ENCODE measurements around the gene NCKAP5.

The NCKAP5 gene

DNA sequence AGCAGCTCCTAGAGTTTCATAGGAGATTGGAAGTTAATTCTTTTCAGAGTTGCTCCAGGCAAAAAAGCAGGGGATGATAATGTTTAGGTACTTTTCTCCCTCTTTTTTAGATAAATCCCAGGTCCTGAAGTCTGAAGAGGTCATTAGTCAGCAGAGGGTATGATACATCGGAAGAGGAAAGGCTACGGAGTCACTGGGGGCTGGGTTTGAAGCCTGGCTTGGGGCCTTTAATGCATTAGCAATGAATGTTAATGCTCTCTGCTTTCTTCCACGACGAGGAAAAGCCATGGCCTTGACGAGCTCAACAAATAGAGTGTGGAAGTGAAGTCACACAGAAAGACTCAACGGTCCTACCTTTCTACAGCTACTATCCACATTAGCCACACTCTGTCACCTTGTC is 235.1 kb downstream of the NCKAP5 start:
- DNase-seq (ENCODE audit: low read depth in 2 of 2), result no peak

DNA sequence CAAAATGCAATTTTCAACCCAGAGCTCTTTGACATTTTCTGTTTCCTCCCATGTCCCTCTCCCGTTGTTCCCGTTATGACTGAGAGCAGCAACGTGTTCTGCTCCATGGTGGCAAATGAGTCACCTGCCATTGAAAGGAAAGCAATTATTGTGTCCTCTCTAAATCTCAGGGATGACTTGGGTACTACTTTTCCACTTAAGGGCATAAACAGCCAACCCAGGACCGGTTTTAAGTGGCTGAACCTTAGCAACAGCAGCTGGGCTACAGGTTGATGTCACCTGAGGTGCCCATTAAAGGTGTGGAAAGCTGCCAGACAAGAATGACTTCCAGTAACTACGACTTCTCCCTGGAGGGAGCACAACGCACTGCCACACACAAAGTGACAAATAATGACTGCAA is 236.8 kb downstream of the NCKAP5 start:
- no peak for DNase-seq (ENCODE audit: low read depth in 2 of 2)

DNA sequence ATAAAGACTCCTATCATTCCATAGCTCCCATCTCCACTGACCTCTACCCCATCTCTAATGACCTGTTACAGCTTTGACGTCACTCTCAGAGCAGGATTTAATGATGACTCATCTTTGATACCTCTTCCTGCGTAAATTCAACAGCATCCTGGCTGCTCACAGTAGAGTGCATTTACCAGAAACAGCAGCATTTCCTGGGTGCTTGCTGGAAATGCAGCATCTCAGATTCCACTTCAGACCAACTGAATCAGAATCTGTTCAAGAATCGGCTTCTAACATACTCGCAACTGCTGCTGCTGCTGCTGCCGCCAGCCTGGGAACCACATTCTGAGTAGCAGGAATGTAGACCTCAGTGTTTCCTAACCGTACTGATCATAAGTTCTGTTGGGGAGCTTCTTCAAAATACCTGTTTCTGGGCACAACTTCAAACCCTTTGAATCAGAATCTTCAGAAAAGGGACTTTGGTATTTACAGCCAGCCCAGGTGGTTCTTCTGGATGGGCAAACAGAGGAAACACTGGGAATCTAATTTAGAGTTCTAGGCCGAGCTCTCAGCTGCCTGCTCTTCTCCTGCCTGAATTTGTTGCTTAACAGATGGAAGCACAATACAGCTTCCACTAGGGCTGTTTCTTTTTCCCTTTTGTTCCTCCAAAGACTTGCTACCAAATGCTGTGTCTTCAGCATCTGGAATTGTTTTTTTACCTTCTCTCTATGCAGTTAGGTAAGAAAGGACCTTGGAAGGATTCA is 241.4 kb downstream of the NCKAP5 start:
- no peak for DNase-seq (ENCODE audit: low read depth in 2 of 2)

DNA sequence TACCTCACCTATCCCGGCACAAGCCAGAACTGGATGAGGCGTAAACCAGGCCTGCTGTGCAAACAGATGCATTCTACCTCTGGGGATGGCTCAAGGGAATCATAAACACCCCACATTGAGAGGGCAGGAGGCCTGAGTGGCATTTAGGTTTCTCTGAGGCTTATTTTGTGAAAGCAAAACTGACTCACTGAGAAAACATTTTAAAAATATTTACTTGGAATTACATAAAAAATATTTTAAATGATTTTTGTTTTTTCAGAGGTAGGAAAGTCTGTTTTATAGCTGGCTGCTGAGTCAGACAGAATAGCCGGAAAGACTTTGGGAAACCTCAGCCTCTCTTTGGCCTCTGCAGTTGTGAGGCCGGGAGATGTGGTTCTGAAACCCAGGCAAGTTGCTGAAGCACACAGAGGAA is 244.1 kb downstream of the NCKAP5 start:
- no peak for DNase-seq (ENCODE audit: low read depth in 2 of 2)

DNA sequence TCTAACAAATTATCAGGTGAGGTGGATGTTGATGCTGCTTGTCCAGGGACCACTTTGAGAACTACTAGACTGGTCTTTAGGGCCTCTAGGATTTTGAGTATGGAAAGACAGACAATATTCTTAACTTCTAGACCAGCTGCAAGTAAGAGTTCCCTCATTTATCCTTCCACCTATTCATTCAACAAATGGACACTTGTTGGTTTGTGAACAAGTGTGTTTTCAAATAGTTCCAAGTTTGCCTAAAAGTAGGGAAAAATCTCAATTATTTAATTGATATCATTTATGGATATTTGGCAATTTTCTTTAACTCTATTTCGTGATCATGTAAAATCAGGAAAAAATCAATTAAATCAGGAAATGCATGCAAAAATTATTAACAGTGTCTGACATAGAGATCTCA is 245.4 kb downstream of the NCKAP5 start:
- DNase-seq (ENCODE audit: low read depth in 2 of 2), result no peak

GRCh38 chr2:133317178-133317577 is 251.1 kb downstream of the NCKAP5 start:
- no peak for DNase-seq (ENCODE audit: low read depth in 2 of 2)

GRCh38 chr2:133316557-133316956 is 251.7 kb downstream of the NCKAP5 start:
- DNase-seq (ENCODE audit: low read depth in 2 of 2), result no peak

DNA sequence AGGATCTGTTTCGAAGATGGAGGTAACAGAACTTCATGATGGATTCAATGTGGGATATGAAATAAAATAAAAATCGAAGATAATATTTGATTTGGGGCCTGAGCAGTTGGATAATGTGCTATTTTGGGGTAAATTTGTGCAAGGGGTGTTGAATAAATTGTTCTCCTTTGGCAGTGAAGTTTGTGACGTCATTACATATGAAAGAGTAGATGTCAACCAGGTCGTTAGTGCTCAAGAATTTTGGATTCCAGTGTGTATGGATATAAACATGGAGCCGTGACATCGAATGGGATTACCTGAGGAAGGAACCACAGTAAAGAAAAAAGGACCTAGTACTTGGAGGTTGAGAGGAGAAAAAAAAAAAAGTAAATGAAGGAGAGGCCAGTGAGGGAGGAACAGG is 253.0 kb downstream of the NCKAP5 start:
- DNase-seq (ENCODE audit: low read depth in 2 of 2), result no peak

- DNase-seq (ENCODE audit: low read depth in 2 of 2), result no peak
Measured at GRCh38 chr2:133314795-133315194, 253.5 kb downstream of the NCKAP5 start.

- no peak for DNase-seq (ENCODE audit: low read depth in 2 of 2)
Measured at GRCh38 chr2:133312038-133312729, 256.1 kb downstream of the NCKAP5 start.

DNA sequence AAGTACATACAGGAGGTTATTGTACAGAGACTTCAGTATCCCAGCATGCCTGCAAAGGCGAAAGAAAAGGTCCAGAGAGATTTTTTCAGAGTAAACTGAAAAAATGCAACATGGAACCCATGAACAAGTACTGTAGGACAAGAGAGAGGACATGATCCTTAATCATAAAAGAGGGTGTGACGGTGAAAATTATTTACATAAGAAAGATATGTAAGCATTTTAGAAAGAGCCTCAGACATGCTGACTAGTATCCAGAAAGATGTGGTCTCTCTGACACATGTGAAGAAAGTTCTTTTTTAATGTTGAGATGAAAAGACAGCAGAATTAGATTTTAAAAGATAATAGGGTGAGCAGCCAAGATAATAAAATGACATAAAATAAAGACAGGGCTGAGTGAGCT is 262.0 kb downstream of the NCKAP5 start:
- no peak for DNase-seq (ENCODE audit: low read depth in 2 of 2)

- DNase-seq (ENCODE audit: low read depth in 2 of 2), result no peak
Measured at GRCh38 chr2:133304344-133304743, 263.9 kb downstream of the NCKAP5 start.

DNA sequence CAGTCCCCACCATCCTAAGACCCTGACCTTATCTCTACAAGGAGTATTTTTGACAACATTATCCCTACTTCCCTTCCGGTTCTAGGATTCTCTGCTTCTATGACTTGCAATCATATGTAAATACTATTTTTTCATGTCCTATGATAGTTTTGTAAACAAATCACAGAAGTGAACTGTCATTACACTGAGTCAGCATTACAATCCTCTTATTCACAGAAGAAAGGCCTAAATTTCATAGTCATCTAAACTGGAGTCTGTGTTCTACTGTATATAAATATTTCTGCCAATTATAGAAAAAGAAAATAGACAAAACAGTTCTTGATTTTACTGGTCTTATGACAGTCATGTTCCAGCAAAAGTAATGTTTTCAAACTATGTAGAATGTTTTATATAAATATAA is 265.1 kb downstream of the NCKAP5 start:
- DNase-seq (ENCODE audit: low read depth in 2 of 2), result no peak

GRCh38 chr2:133296401-133296800 is 271.9 kb downstream of the NCKAP5 start:
- no peak for DNase-seq (ENCODE audit: low read depth in 2 of 2)

- no peak for DNase-seq (ENCODE audit: low read depth in 2 of 2)
Measured at GRCh38 chr2:133293544-133294353, 274.5 kb downstream of the NCKAP5 start.

- DNase-seq (ENCODE audit: low read depth in 2 of 2), result no peak
Measured at GRCh38 chr2:133292259-133292658, 276.0 kb downstream of the NCKAP5 start.

- no peak for DNase-seq (ENCODE audit: low read depth in 2 of 2)
Measured at GRCh38 chr2:133287709-133288108, 280.6 kb downstream of the NCKAP5 start.

DNA sequence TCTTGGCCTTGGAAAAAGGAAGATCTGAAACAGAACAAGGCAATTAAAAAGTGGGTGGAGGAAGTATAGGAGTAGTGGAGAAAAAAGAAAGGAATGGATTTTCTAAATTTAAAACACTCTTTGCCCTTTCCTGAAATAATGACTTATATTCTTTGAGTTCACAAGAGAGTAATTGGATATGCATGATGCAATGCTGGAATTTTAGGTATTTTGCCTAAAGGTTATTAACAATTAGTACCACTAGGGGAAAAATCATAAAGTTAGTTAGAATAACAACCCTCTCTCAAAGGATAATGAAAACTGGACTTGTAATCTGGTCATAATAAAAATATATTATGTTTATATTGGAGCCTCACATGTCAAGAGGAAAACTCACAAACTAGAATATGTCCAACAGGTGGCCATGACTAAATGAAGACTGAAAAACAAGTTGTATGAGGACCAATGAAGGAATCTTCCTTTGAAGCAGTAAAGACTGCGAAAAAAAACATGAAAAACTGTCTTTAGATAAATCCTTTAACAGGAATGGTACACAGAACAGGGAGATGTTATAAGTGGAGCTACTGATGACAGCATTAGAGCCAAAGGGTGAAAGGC is 281.8 kb downstream of the NCKAP5 start:
- no peak for DNase-seq (ENCODE audit: low read depth in 2 of 2)

- DNase-seq (ENCODE audit: low read depth in 2 of 2), result no peak
Measured at GRCh38 chr2:133273031-133273430, 295.2 kb downstream of the NCKAP5 start.

- DNase-seq (ENCODE audit: low read depth in 2 of 2), result no peak
Measured at GRCh38 chr2:133271105-133271504, 297.2 kb downstream of the NCKAP5 start.

DNA sequence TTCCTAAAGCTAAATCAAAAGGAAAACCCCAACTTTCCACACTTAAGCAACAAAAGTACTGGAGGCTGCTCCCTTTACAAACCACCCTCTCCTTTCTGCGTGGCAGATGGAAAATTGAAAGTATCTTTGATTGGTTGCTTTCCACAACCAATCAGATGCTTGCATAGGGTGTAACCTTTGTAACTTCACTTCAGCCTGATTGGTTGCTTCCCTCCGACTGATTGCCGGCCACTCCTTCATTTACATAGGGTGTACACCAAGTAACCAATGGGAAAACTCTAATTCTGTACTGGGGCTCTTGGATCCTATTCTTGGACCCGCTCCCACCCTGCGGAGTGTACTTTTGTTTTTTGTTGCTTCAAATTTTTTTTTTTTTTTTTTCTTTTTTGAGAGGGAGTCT is 297.7 kb downstream of the NCKAP5 start:
- DNase-seq (ENCODE audit: low read depth in 2 of 2), result no peak

DNA sequence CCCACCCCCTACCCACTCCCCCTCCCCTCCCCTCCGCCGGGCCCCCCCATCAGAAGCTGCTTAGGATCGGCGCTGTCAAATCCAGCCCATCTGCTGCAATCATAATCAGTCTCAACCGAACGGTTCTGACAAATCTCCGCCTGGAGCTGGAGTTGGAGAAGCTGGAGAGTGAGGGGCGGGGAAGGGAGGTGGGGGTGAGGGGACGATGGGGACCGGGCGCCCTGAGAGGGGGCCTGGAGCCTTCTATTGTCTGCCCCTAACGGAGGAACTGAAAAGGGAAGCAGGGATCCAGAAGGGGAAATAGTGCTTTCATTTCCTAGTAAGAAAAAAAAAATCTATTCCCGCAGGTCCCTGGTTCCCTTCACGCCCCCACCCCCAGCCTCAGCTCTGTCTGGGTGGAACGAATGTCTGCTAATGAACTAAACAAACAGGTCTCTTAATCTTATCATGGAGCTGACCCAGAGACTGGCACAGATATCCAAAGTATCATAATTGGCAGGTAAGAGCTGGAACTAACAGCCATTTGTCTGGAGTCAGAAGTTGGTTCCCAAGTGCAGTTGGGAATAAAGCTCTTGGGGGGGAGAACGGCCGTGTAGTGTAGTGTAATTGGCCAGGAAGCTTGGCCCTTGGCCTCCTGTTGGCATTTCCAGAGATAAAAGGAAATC is 301.2 kb downstream of the NCKAP5 start:
- DNase-seq (ENCODE audit: low read depth in 2 of 2), result no peak

Measured in stimulated activated CD4-positive, alpha-beta T cell treated with anti-CD3 and anti-CD28 coated beads, Interleukin-12 subunit alpha, Interleukin-12 subunit beta, amount 100 ng/mL, for 24 hours (primary cell).